Naive thymus-derived CD4-positive, alpha-beta T cell (primary cell): Measurements from ENCODE around the gene CDH4. TPM values are rescaled to one million over a fixed set of nuclear protein-coding genes. Genes with fewer than 3 reads are reported as not detected.

ENCODE experiments used
- ATAC-seq: fragments of 150-1000 bp; cut with Tn5 transposase; 2 replicates; pipeline ENCODE4 v1.10.0; 2021; ENCODE audit warnings: mild to moderate bottlenecking, moderate library complexity
- CTCF ChIA-PET: fragments of 350-600 bp; sonication (Branson Sonifier 250); formaldehyde crosslinking; loops from one replicate; lab custom pipeline; 2021; ENCODE audit warnings: antibody characterized with exemption; lab: Charles Lee
- POLR2A ChIA-PET: fragments of 350-600 bp; sonication (Branson Sonifier 250); formaldehyde crosslinking; loops from one replicate; lab custom pipeline; 2021; ENCODE audit warnings: antibody characterized with exemption, inconsistent platforms; lab: Charles Lee
- DNase-seq, 9 donors: peaks; one replicate each; pipeline versions ENCODE4 v3.0.0 to v3.0.0-alpha.2; 2020 to 2022; ENCODE audit warnings: mixed read lengths in 1 of 9
- H3K27ac ChIP-seq: one replicate; pipeline ENCODE4 v1.7.0; 2013; ENCODE audit warnings: mild to moderate bottlenecking, low read depth, low read length, moderate library complexity
- H3K27me3 ChIP-seq, 2 donors: one replicate each; pipeline ENCODE4 v1.7.0; 2013; ENCODE audit warnings: low read length in 2 of 2, mild to moderate bottlenecking in 2 of 2, moderate library complexity in 2 of 2; ENCODE audit not compliant: control insufficient read depth in 2 of 2, insufficient read depth in 2 of 2
- H3K36me3 ChIP-seq, 3 experiments: 1 replicate in 2 of 3; 2 replicates in 1 of 3; pipeline ENCODE4 v1.7.0; 2013; ENCODE audit warnings: low read length in 3 of 3, mild to moderate bottlenecking in 3 of 3, moderate library complexity in 1 of 3; ENCODE audit not compliant: insufficient read depth in 3 of 3, control insufficient read depth in 2 of 3
- H3K4me1 ChIP-seq, 2 donors: one replicate each; pipeline ENCODE4 v1.7.0; 2013; ENCODE audit warnings: low read length in 2 of 2, mild to moderate bottlenecking in 2 of 2, moderate library complexity in 1 of 2; ENCODE audit not compliant: control insufficient read depth in 2 of 2, insufficient read depth in 2 of 2
- H3K4me3 ChIP-seq: 2 replicates; pipeline ENCODE4 v1.7.0; 2013; ENCODE audit warnings: mild to moderate bottlenecking, low read length
- H3K9me3 ChIP-seq, 3 experiments: 1 replicate in 2 of 3; 2 replicates in 1 of 3; pipeline ENCODE4 v1.7.0; 2013; ENCODE audit warnings: low read length in 3 of 3; ENCODE audit not compliant: control insufficient read depth in 2 of 3
- H3K27ac Mint-ChIP-seq, 9 donors: one replicate each; pipeline ENCODE4 v1.8.0; 2020 to 2022; ENCODE audit warnings: mixed read lengths in 9 of 9, mild to moderate bottlenecking in 8 of 9, moderate library complexity in 5 of 9, inconsistent platforms in 2 of 9
- H3K27me3 Mint-ChIP-seq, 5 donors: one replicate each; pipeline ENCODE4 v1.8.0; 2021 to 2022; ENCODE audit warnings: mixed read lengths in 5 of 5, mild to moderate bottlenecking in 1 of 5
- H3K36me3 Mint-ChIP-seq, 5 donors: one replicate each; pipeline ENCODE4 v1.8.0; 2020 to 2022; ENCODE audit warnings: mixed read lengths in 5 of 5, mild to moderate bottlenecking in 3 of 5, inconsistent platforms in 1 of 5
- H3K4me1 Mint-ChIP-seq, 7 donors: one replicate each; pipeline ENCODE4 v1.8.0; 2020 to 2022; ENCODE audit warnings: mixed read lengths in 7 of 7, mild to moderate bottlenecking in 3 of 7, inconsistent platforms in 1 of 7
- H3K4me3 Mint-ChIP-seq, 10 donors: one replicate each; pipeline ENCODE4 v1.8.0; 2020 to 2022; ENCODE audit warnings: mild to moderate bottlenecking in 10 of 10, mixed read lengths in 10 of 10, moderate library complexity in 6 of 10, inconsistent platforms in 2 of 10
- H3K9me3 Mint-ChIP-seq, 11 donors: one replicate each; pipeline ENCODE4 v1.8.0; 2020 to 2022; ENCODE audit warnings: mixed read lengths in 11 of 11, mild to moderate bottlenecking in 4 of 11, inconsistent platforms in 1 of 11, moderate library complexity in 1 of 11
- intact Hi-C, 2 donors: fragments of 100-400 bp; cut with micrococcal nuclease; formaldehyde crosslinking; loops; one replicate each; pipeline ENCODE4 v1.15.1; 2023
- polyA plus RNA-seq, 2 donors: library from polyadenylated mRNA; unstranded; fragments of 300-500 nt; fragmentation: Illumina TruSeq; gene quantifications; one replicate each; pipeline ENCODE4 v1.2.3, GENCODE V29; 2021
- total RNA-seq, 6 experiments: library from RNA in 5 of 6; stranded (reverse) in 5 of 6; gene quantifications; 1 replicate in 5 of 6; 2 replicates in 1 of 6; pipeline ENCODE4 v1.2.3 and lab custom pipeline; 2021 to 2026

Gene CDH4
- total and polyA plus RNA-seq, 7 experiments from 2014 or later: 0.05 to 0.43 (median 0.14) TPM; not detected in 1

- ChIA-PET CTCF (no interaction called here), POLR2A (no interaction called here)
- Histone ChIP-seq H3K4me3 (no peak overlapping the region), H3K27ac (no peak overlapping the region), H3K36me3 (no peaks in the 10 kb centered on the region), H3K27me3 (no peaks in the 10 kb centered on the region), H3K9me3 (peaks cover 0 to 9% (median 0%) of the 10 kb centered on the region in 3 experiments), H3K4me1 (no peaks in the 10 kb centered on the region)
- Mint-ChIP-seq H3K27ac (no peak overlapping the region), H3K27me3 (peaks cover 0 to 5% (median 0%) of the 10 kb centered on the region in 5 donors), H3K4me3 (no peak overlapping the region), H3K36me3 (peaks cover 0 to 4% (median 0%) of the 10 kb centered on the region in 5 donors), H3K9me3 (peaks cover 0 to 20% (median 10%) of the 10 kb centered on the region in 11 donors), H3K4me1 (no peaks in the 10 kb centered on the region)
- intact Hi-C loops: no loop called here
- DNase-seq (no peak), ATAC-seq (no peak)
Measured at GRCh38 chr20:61753987-61754956, 502.2 kb downstream of the CDH4 start.

GRCh38 chr20:61754976-61755778 is 503.1 kb downstream of the CDH4 start:
- H3K27ac Mint-ChIP-seq: no peak overlapping the region
- CTCF ChIA-PET: no interaction called here
- Histone ChIP-seq H3K36me3 (no peaks in the 10 kb centered on the region), H3K27ac (no peak overlapping the region), H3K4me1 (no peaks in the 10 kb centered on the region), H3K9me3 (peaks cover 0 to 9% (median 0%) of the 10 kb centered on the region in 3 experiments), H3K4me3 (no peak overlapping the region), H3K27me3 (no peaks in the 10 kb centered on the region)
- ATAC-seq (peak; percentile 41), DNase-seq (no peak)
- no peaks in the 10 kb centered on the region for H3K4me1 Mint-ChIP-seq
- peaks cover 0 to 12% (median 6%) of the 10 kb centered on the region in 11 donors for H3K9me3 Mint-ChIP-seq
- H3K4me3 Mint-ChIP-seq: no peak overlapping the region
- intact Hi-C loops: no loop called here
- no peaks in the 10 kb centered on the region for H3K36me3 Mint-ChIP-seq
- POLR2A ChIA-PET: no interaction called here
- H3K27me3 Mint-ChIP-seq: peaks cover 0 to 5% (median 0%) of the 10 kb centered on the region in 5 donors

- Mint-ChIP-seq H3K4me1 (no peaks in the 10 kb centered on the region), H3K9me3 (peaks cover 0 to 5% (median 0%) of the 10 kb centered on the region in 11 donors), H3K27ac (no peak overlapping the region), H3K27me3 (peaks cover 0 to 5% (median 0%) of the 10 kb centered on the region in 5 donors), H3K36me3 (no peaks in the 10 kb centered on the region), H3K4me3 (no peak overlapping the region)
- H3K4me3 ChIP-seq: no peak overlapping the region
- H3K9me3 ChIP-seq: peaks cover 0 to 5% (median 0%) of the 10 kb centered on the region in 3 experiments
- ATAC-seq (no peak), DNase-seq (no peak)
- H3K36me3 ChIP-seq: no peaks in the 10 kb centered on the region
- CTCF ChIA-PET: no interaction called here
- no peaks in the 10 kb centered on the region for H3K4me1 ChIP-seq
- H3K27me3 ChIP-seq: no peaks in the 10 kb centered on the region
- POLR2A ChIA-PET: no interaction called here
- H3K27ac ChIP-seq: no peak overlapping the region
- intact Hi-C loops: no loop called here
Measured at GRCh38 chr20:61755971-61756845, 504.1 kb downstream of the CDH4 start.

GRCh38 chr20:61756966-61757677 is 505.1 kb downstream of the CDH4 start:
- Mint-ChIP-seq H3K4me3 (no peak overlapping the region), H3K27ac (no peak overlapping the region)
- POLR2A ChIA-PET: no interaction called here

GRCh38 chr20:61757678-61758563 is 505.9 kb downstream of the CDH4 start:
- POLR2A ChIA-PET: no interaction called here
- DNase-seq: no peak
- intact Hi-C loops: no loop called here

More at GRCh38 chr20:61756966-61757677, 505.1 kb downstream of the CDH4 start:
- CTCF ChIA-PET: no interaction called here
- Mint-ChIP-seq H3K9me3 (peaks cover 0 to 5% (median 0%) of the 10 kb centered on the region in 11 donors), H3K36me3 (no peaks in the 10 kb centered on the region), H3K27me3 (peaks cover 0 to 5% (median 0%) of the 10 kb centered on the region in 5 donors), H3K4me1 (no peaks in the 10 kb centered on the region)
- Histone ChIP-seq H3K9me3 (no peaks in the 10 kb centered on the region), H3K27me3 (no peaks in the 10 kb centered on the region), H3K4me1 (no peaks in the 10 kb centered on the region), H3K27ac (no peak overlapping the region), H3K4me3 (no peak overlapping the region), H3K36me3 (no peaks in the 10 kb centered on the region)
- intact Hi-C loops: no loop called here
- DNase-seq (no peak), ATAC-seq (no peak)

More at GRCh38 chr20:61757678-61758563, 505.9 kb downstream of the CDH4 start:
- Mint-ChIP-seq H3K9me3 (no peaks in the 10 kb centered on the region), H3K4me1 (no peaks in the 10 kb centered on the region), H3K27me3 (peaks cover 0 to 5% (median 0%) of the 10 kb centered on the region in 5 donors), H3K27ac (no peak overlapping the region), H3K4me3 (no peak overlapping the region), H3K36me3 (no peaks in the 10 kb centered on the region)
- Histone ChIP-seq H3K36me3 (no peaks in the 10 kb centered on the region), H3K9me3 (no peaks in the 10 kb centered on the region), H3K4me1 (no peaks in the 10 kb centered on the region), H3K4me3 (no peak overlapping the region), H3K27ac (no peak overlapping the region), H3K27me3 (no peaks in the 10 kb centered on the region)
- CTCF ChIA-PET: no interaction called here
- no peak for ATAC-seq
